GM12875 (cell line): ENCODE results near the gene THEMIS2.
A peak's percentile ranks its signal among the peaks of the same experiment; 100 is the strongest.
"Not testable (repeated sequence)": the region's sequence is repeated elsewhere in the genome, so short reads cannot be mapped to it uniquely, and the experiment has no call there.

Experiments
- H3K4me3 ChIP-seq: one replicate; pipeline ENCODE4 v1.5.1; 2011; ENCODE audit warnings: low read depth, low read length, control low read depth
- TF ChIP-seq, protein P1 (sequence below): IDR thresholded peaks from 2 replicates; pipeline ENCODE4 v1.5.1; 2011; ENCODE audit warnings: low read depth, mild to moderate bottlenecking, control low read depth, inconsistent platforms, low read length, moderate library complexity, borderline replicate concordance; ENCODE audit not compliant: insufficient read depth

THEMIS2 gene

DNA sequence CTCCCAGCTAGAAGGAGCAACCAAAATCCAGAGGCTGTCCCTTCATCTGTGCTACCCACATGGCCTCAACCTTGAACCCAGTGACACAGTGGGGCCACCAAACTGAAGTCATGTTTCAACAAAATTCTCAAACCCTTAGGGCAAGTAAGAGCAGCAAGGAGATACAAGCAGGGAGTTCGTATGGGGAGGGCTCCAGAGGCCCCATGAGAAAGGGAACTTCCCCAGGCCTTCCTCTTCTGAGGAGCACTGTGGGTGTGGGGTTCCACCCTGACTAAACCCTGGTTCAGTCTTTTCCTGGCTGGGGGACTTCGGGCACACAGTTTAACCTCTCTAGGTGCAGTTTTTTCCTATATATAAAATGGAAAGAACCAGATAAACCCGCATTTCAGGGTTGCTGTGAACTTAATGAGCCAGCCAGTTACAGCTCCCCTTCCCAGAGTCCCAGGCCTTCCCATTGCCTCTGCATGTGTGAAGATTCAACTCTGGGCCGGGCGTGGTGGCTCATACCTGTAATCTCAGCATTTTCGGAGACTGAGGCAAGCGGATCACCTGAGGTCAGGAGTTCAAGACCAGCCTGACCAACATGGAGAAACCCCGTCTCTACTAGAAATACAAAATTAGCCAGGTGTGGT, 8.0 kb upstream of the THEMIS2 start:
- TF ChIP-seq, protein P1, sequence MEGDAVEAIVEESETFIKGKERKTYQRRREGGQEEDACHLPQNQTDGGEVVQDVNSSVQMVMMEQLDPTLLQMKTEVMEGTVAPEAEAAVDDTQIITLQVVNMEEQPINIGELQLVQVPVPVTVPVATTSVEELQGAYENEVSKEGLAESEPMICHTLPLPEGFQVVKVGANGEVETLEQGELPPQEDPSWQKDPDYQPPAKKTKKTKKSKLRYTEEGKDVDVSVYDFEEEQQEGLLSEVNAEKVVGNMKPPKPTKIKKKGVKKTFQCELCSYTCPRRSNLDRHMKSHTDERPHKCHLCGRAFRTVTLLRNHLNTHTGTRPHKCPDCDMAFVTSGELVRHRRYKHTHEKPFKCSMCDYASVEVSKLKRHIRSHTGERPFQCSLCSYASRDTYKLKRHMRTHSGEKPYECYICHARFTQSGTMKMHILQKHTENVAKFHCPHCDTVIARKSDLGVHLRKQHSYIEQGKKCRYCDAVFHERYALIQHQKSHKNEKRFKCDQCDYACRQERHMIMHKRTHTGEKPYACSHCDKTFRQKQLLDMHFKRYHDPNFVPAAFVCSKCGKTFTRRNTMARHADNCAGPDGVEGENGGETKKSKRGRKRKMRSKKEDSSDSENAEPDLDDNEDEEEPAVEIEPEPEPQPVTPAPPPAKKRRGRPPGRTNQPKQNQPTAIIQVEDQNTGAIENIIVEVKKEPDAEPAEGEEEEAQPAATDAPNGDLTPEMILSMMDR = no peak
- no peak overlapping the region for H3K4me3 ChIP-seq

- TF ChIP-seq, protein P1 = no peak
- no peak overlapping the region for H3K4me3 ChIP-seq
Measured at GRCh38 chr1:27865821-27866220, 6.5 kb upstream of the THEMIS2 start.

- no peak overlapping the region for H3K4me3 ChIP-seq
Measured at GRCh38 chr1:27868556-27868931, 3.8 kb upstream of the THEMIS2 start.

GRCh38 chr1:27868932-27869718, 3.2 kb upstream of the THEMIS2 start:
- H3K4me3 ChIP-seq = peak overlapping the region; percentile 12

More at GRCh38 chr1:27868556-27868931, 3.8 kb upstream of the THEMIS2 start:
- TF ChIP-seq, protein P1 = no peak

GRCh38 chr1:27869719-27870085, 2.6 kb upstream of the THEMIS2 start:
- TF ChIP-seq, protein P1 = no peak
- no peak overlapping the region for H3K4me3 ChIP-seq

More at GRCh38 chr1:27868932-27869718, 3.2 kb upstream of the THEMIS2 start:
- TF ChIP-seq, protein P1 = no peak

DNA sequence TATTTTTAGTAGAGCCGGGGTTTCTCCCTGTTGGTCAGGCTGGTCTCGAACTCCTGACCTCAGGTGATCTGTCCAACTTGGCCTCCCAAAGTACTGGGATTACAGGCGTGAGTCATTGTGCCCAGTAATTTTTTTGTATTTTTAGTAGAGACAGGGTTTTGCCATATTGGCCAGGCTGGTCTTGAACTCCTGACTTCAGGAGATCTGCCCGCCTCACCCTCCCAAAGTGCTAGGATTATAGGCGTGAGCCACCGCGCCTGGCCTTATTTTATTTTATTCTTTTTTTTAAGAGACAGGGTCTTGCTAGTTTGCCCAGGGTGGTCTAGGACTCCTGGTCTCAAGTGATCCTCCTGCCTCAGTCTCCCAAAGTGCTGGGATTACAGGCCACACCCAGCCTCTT, 1.3 kb upstream of the THEMIS2 start:
- not testable (repeated sequence) for H3K4me3 ChIP-seq

DNA sequence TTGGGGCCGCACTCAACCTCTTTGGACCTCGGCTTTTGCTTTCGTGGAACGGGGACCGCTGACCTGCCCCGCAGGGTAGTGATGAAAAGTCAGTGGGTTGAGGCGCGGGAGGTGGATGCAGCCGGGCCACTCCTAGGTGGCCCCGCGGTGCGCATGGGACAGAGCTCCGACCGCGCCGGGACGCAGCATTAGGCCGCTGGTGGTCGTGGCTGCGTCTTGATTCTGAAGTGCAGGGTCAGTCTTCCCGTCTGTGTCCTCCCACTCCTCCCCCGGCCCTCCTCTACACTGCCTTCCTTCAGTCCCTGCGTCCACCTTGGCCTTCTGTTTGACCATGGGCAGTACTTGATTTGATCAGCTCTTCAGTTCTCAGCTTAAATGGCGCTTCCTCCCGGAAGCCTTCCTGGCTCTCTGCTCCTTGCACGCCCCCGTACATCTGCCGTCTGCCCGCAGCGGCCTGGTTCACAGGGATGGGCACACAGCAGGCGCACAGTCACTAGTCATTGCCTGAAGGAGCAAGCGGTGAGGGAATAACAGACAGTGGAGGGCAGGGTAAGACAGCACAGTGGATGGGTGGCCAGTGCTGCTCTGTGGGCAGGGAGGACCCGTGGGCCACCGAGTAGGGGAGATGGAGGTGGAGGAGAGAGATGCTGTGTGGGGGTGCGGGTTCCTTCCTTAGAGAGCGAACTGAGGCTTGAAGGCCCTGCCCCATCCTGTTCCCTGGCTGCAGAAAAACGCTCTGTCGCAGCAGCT, 633 bp downstream of the THEMIS2 start:
- peak overlapping the region; percentile 74 for H3K4me3 ChIP-seq
- TF ChIP-seq, protein P1 = no peak
